WTC11 (cell line): ENCODE data around the gene CDH13. TPM values are rescaled to one million over a fixed set of nuclear protein-coding genes. Genes with fewer than 3 reads are reported as not detected.
A peak's percentile ranks its signal among the peaks of the same experiment; 100 is the strongest.

Experiments
- ATAC-seq: fragments of 200-7000 bp; cut with Tn5 transposase; 2 replicates; pipeline ENCODE4 v1.10.0; 2021; ENCODE audit warnings: mild to moderate bottlenecking, moderate library complexity
- CTCF ChIA-PET: fragments of 300-600 bp; sonication (Branson Sonifier 250); formaldehyde crosslinking; loops from one replicate; lab custom pipeline; 2021; ENCODE audit warnings: antibody characterized with exemption; lab: Charles Lee
- POLR2A ChIA-PET: fragments of 350-600 bp; sonication (Branson Sonifier 250); formaldehyde crosslinking; loops from one replicate; lab custom pipeline; 2021; ENCODE audit warnings: antibody characterized with exemption; lab: Charles Lee
- DNase-seq: peaks from one replicate; pipeline ENCODE4 v3.0.0; 2021; ENCODE audit warnings: low spot score
- H3K27ac Mint-ChIP-seq: 2 replicates; pipeline ENCODE4 v1.8.0; 2021; ENCODE audit warnings: mixed read lengths
- H3K27me3 Mint-ChIP-seq: 2 replicates; pipeline ENCODE4 v1.8.0; 2021; ENCODE audit warnings: low read depth, mild to moderate bottlenecking, moderate library complexity, mixed read lengths
- H3K36me3 Mint-ChIP-seq: 2 replicates; pipeline ENCODE4 v1.8.0; 2021; ENCODE audit warnings: mixed read lengths
- H3K4me1 Mint-ChIP-seq: 2 replicates; pipeline ENCODE4 v1.8.0; 2022; ENCODE audit warnings: mixed read lengths
- H3K4me3 Mint-ChIP-seq: 2 replicates; pipeline ENCODE4 v1.8.0; 2021; ENCODE audit warnings: mild to moderate bottlenecking, moderate library complexity, mixed read lengths
- H3K9me3 Mint-ChIP-seq: 2 replicates; pipeline ENCODE4 v1.8.0; 2021; ENCODE audit warnings: mixed read lengths
- E2F4 ChIP-seq: sonication (generic); formaldehyde crosslinking; IDR thresholded peaks from 2 replicates; pipeline ENCODE4 v1.8.1; 2022; ENCODE audit warnings: low read depth, mild to moderate bottlenecking, moderate library complexity, missing genetic modification reagents, borderline replicate concordance
- ERG ChIP-seq: fragments of 250-450 bp; sonication (Bioruptor Pico); IDR thresholded peaks from 2 replicates; pipeline ENCODE4 v1.8.0; 2021; ENCODE audit warnings: mild to moderate bottlenecking
- FOXP1 ChIP-seq: sonication (generic); formaldehyde crosslinking; IDR thresholded peaks from 2 replicates; pipeline ENCODE4 v1.8.0; 2022; ENCODE audit warnings: missing genetic modification reagents, mild to moderate bottlenecking, moderate library complexity, borderline replicate concordance
- IRF2 ChIP-seq: sonication (generic); formaldehyde crosslinking; IDR thresholded peaks from 2 replicates; pipeline ENCODE4 v1.8.0; 2022; ENCODE audit warnings: low read depth, missing genetic modification reagents, borderline replicate concordance
- NR1H2 ChIP-seq: sonication (generic); formaldehyde crosslinking; IDR thresholded peaks from 2 replicates; pipeline ENCODE4 v1.9.0; 2021; ENCODE audit warnings: mild to moderate bottlenecking, moderate library complexity, missing genetic modification reagents
- NR2C2 ChIP-seq: sonication (generic); formaldehyde crosslinking; IDR thresholded peaks from 2 replicates; pipeline ENCODE4 v1.8.0; 2022; ENCODE audit warnings: mild to moderate bottlenecking, missing genetic modification reagents
- OVOL2 ChIP-seq: fragments of 250-450 bp; sonication (Bioruptor Pico); IDR thresholded peaks from 2 replicates; pipeline ENCODE4 v1.9.0; 2021; ENCODE audit warnings: mild to moderate bottlenecking, borderline replicate concordance
- PREB ChIP-seq: sonication (generic); formaldehyde crosslinking; IDR thresholded peaks from 2 replicates; pipeline ENCODE4 v1.8.1; 2022; ENCODE audit warnings: mild to moderate bottlenecking, missing genetic modification reagents, moderate library complexity, borderline replicate concordance
- STAT6 ChIP-seq: sonication (generic); formaldehyde crosslinking; conservative IDR thresholded peaks from 2 replicates; pipeline ENCODE4 v1.8.1; 2023; ENCODE audit warnings: mild to moderate bottlenecking, low read depth, missing genetic modification reagents, moderate library complexity
- USF1 ChIP-seq: sonication (generic); formaldehyde crosslinking; IDR thresholded peaks from 2 replicates; pipeline ENCODE4 v1.8.0; 2022; ENCODE audit warnings: mild to moderate bottlenecking, missing genetic modification reagents
- ZBTB43 ChIP-seq: sonication (generic); formaldehyde crosslinking; IDR thresholded peaks from 2 replicates; pipeline ENCODE4 v1.8.1; 2023; ENCODE audit warnings: mild to moderate bottlenecking, missing genetic modification reagents
- ZNF416 ChIP-seq: fragments of 250-450 bp; sonication (Bioruptor Pico); IDR thresholded peaks from 2 replicates; pipeline ENCODE4 v1.9.0; 2021; ENCODE audit warnings: mild to moderate bottlenecking, inconsistent platforms
- ZNF512 ChIP-seq: sonication (generic); formaldehyde crosslinking; IDR thresholded peaks from 2 replicates; pipeline ENCODE4 v1.8.1; 2022; ENCODE audit warnings: missing genetic modification reagents, borderline replicate concordance
- ZSCAN18 ChIP-seq: fragments of 250-450 bp; sonication (Bioruptor Pico); IDR thresholded peaks from 2 replicates; pipeline ENCODE4 v2.1.2; 2022; ENCODE audit warnings: mild to moderate bottlenecking, moderate library complexity
- total RNA-seq: library from RNA; stranded (reverse); gene quantifications from 3 replicates; pipeline ENCODE4 v1.2.3, GENCODE V29; 2021
- TF ChIP-seq, protein P1 (sequence below): fragments of 200-600 bp; IDR thresholded peaks from 2 replicates; pipeline ENCODE4 v1.8.0; 2022; ENCODE audit warnings: antibody characterized with exemption
- TF ChIP-seq, protein P2 (sequence below): sonication (generic); formaldehyde crosslinking; IDR thresholded peaks from 2 replicates; pipeline ENCODE4 v1.8.1; 2023; ENCODE audit warnings: mild to moderate bottlenecking, missing genetic modification reagents, moderate library complexity
- TF ChIP-seq, protein P3 (sequence below): sonication (generic); formaldehyde crosslinking; IDR thresholded peaks from 2 replicates; pipeline ENCODE4 v1.8.1; 2023; ENCODE audit warnings: mild to moderate bottlenecking, missing genetic modification reagents, borderline replicate concordance

CDH13 gene
- total RNA-seq, 1 experiment from 2014 or later, result 0.81 TPM

DNA sequence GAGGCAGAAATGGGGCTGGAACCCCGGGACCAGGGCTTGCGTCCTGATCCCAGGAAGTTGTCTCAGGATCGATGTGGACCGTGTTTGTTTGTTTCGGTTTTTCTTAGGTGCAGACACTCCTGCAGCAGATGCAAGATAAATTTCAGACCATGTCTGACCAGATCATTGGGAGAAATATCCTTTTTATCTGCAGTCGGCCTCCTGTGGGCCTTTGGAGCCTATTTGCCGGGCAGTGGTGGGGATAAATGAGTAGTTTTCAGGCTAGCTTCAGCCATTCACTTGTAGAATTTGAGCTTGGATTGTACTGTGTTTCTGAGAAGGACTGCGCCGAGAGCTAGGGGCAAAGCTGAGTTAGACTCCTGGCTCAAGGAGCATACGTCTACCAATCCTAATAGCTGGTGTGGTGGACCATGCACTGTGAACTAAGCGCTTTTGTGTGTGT, 1181.8 kb downstream of the CDH13 start:
- ChIA-PET POLR2A (no interaction called here), CTCF (no interaction called here)
- no peaks in the 10 kb centered on the region for H3K9me3 Mint-ChIP-seq
- peak overlapping the region; percentile 93 for H3K27ac Mint-ChIP-seq
- H3K27me3 Mint-ChIP-seq, result 0 out of 2 replicates have a peak, but pooled peaks cover 2% of the 10 kb centered on the region
- DNase-seq, result no peak
- H3K4me1 Mint-ChIP-seq, result peaks cover 34% of the 10 kb centered on the region
- H3K4me3 Mint-ChIP-seq, result peak overlapping the region; percentile 95
- peaks cover 45% of the 10 kb centered on the region for H3K36me3 Mint-ChIP-seq
- ATAC-seq, result no peak
- no peak for TF ChIP-seq ZNF416 (CRISPR knock-in tag)
- no peak for TF ChIP-seq ZNF512 (CRISPR knock-in tag)
- no peak for TF ChIP-seq NR1H2
- no peak for TF ChIP-seq E2F4
- TF ChIP-seq OVOL2 (CRISPR knock-in tag), result no peak
- TF ChIP-seq, protein P1, sequence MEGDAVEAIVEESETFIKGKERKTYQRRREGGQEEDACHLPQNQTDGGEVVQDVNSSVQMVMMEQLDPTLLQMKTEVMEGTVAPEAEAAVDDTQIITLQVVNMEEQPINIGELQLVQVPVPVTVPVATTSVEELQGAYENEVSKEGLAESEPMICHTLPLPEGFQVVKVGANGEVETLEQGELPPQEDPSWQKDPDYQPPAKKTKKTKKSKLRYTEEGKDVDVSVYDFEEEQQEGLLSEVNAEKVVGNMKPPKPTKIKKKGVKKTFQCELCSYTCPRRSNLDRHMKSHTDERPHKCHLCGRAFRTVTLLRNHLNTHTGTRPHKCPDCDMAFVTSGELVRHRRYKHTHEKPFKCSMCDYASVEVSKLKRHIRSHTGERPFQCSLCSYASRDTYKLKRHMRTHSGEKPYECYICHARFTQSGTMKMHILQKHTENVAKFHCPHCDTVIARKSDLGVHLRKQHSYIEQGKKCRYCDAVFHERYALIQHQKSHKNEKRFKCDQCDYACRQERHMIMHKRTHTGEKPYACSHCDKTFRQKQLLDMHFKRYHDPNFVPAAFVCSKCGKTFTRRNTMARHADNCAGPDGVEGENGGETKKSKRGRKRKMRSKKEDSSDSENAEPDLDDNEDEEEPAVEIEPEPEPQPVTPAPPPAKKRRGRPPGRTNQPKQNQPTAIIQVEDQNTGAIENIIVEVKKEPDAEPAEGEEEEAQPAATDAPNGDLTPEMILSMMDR, result no peak
- no peak for TF ChIP-seq NR2C2 (CRISPR knock-in tag)
- no peak for TF ChIP-seq ZSCAN18 (CRISPR knock-in tag)
- no peak for TF ChIP-seq PREB
- no peak for TF ChIP-seq USF1 (CRISPR knock-in tag)
- no peak for TF ChIP-seq ERG (CRISPR knock-in tag)
- TF ChIP-seq FOXP1 (CRISPR knock-in tag), result no peak
- no peak for TF ChIP-seq ZBTB43 (CRISPR knock-in tag)
- TF ChIP-seq IRF2 (CRISPR knock-in tag), result no peak
- TF ChIP-seq, protein P2, sequence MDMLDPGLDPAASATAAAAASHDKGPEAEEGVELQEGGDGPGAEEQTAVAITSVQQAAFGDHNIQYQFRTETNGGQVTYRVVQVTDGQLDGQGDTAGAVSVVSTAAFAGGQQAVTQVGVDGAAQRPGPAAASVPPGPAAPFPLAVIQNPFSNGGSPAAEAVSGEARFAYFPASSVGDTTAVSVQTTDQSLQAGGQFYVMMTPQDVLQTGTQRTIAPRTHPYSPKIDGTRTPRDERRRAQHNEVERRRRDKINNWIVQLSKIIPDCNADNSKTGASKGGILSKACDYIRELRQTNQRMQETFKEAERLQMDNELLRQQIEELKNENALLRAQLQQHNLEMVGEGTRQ, result no peak
- TF ChIP-seq, protein P3, sequence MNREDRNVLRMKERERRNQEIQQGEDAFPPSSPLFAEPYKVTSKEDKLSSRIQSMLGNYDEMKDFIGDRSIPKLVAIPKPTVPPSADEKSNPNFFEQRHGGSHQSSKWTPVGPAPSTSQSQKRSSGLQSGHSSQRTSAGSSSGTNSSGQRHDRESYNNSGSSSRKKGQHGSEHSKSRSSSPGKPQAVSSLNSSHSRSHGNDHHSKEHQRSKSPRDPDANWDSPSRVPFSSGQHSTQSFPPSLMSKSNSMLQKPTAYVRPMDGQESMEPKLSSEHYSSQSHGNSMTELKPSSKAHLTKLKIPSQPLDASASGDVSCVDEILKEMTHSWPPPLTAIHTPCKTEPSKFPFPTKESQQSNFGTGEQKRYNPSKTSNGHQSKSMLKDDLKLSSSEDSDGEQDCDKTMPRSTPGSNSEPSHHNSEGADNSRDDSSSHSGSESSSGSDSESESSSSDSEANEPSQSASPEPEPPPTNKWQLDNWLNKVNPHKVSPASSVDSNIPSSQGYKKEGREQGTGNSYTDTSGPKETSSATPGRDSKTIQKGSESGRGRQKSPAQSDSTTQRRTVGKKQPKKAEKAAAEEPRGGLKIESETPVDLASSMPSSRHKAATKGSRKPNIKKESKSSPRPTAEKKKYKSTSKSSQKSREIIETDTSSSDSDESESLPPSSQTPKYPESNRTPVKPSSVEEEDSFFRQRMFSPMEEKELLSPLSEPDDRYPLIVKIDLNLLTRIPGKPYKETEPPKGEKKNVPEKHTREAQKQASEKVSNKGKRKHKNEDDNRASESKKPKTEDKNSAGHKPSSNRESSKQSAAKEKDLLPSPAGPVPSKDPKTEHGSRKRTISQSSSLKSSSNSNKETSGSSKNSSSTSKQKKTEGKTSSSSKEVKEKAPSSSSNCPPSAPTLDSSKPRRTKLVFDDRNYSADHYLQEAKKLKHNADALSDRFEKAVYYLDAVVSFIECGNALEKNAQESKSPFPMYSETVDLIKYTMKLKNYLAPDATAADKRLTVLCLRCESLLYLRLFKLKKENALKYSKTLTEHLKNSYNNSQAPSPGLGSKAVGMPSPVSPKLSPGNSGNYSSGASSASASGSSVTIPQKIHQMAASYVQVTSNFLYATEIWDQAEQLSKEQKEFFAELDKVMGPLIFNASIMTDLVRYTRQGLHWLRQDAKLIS (CRISPR knock-in tag), result no peak
- no peak for TF ChIP-seq STAT6 (CRISPR knock-in tag)
